Endothelial cell (in vitro differentiated cells): ENCODE results near the gene PTTG2. TPM values are rescaled to one million over a fixed set of nuclear protein-coding genes. Genes with fewer than 3 reads are reported as not detected.

Source experiments
- DNase-seq: peaks from one replicate; pipeline ENCODE4 v3.0.0; 2021; ENCODE audit warnings: low spot score
- H3K27ac Mint-ChIP-seq: one replicate; pipeline ENCODE4 v1.8.0; 2021; ENCODE audit warnings: mixed read lengths, inconsistent platforms; ENCODE audit not compliant: unreplicated experiment
- H3K27me3 Mint-ChIP-seq: one replicate; pipeline ENCODE4 v1.8.0; 2021; ENCODE audit warnings: mild to moderate bottlenecking, moderate library complexity, mixed read lengths, inconsistent platforms; ENCODE audit not compliant: unreplicated experiment
- H3K36me3 Mint-ChIP-seq: one replicate; pipeline ENCODE4 v1.8.0; 2021; ENCODE audit warnings: mild to moderate bottlenecking, low read depth, mixed read lengths, inconsistent platforms; ENCODE audit not compliant: unreplicated experiment
- H3K4me1 Mint-ChIP-seq: one replicate; pipeline ENCODE4 v1.8.0; 2021; ENCODE audit warnings: mild to moderate bottlenecking, mixed read lengths, inconsistent platforms; ENCODE audit not compliant: unreplicated experiment
- H3K4me3 Mint-ChIP-seq: one replicate; pipeline ENCODE4 v1.8.0; 2021; ENCODE audit warnings: mild to moderate bottlenecking, mixed read lengths, inconsistent platforms; ENCODE audit not compliant: unreplicated experiment
- H3K9me3 Mint-ChIP-seq: one replicate; pipeline ENCODE4 v1.8.0; 2021; ENCODE audit warnings: mixed read lengths, inconsistent platforms; ENCODE audit not compliant: unreplicated experiment
- CTCF ChIP-seq: fragments of 200-600 bp; sonication (generic); IDR thresholded peaks from one replicate; pipeline ENCODE4 v1.5.0; 2021; ENCODE audit warnings: antibody characterized with exemption; ENCODE audit not compliant: unreplicated experiment
- total RNA-seq: library from RNA; stranded (reverse); fragmentation: NEBNext Ultra II Directional; extraction: Animal tissue kit (Norgen Biotek cat#: 25700); gene quantifications from one replicate; pipeline ENCODE4 v1.2.1, GENCODE V29; 2021; ENCODE audit not compliant: unreplicated experiment

Gene PTTG2
- total RNA-seq, 1 donor from 2014 or later: not detected

GRCh38 chr4:37924946-37925345, 35.3 kb upstream of the PTTG2 start:
- no peak overlapping the region for H3K4me3 Mint-ChIP-seq
- H3K4me1 Mint-ChIP-seq: no peaks in the 10 kb centered on the region
- H3K27ac Mint-ChIP-seq: no peak overlapping the region

GRCh38 chr4:37927434-37927833, 32.8 kb upstream of the PTTG2 start:
- Mint-ChIP-seq H3K9me3 (no peaks in the 10 kb centered on the region), H3K36me3 (no peaks in the 10 kb centered on the region), H3K27me3 (peaks cover 2% of the 10 kb centered on the region), H3K27ac (no peak overlapping the region), H3K4me1 (no peaks in the 10 kb centered on the region), H3K4me3 (no peak overlapping the region)
- no peak for DNase-seq
- no peak for TF ChIP-seq CTCF

More at GRCh38 chr4:37924946-37925345, 35.3 kb upstream of the PTTG2 start:
- H3K9me3 Mint-ChIP-seq: no peaks in the 10 kb centered on the region
- DNase-seq: no peak
- H3K27me3 Mint-ChIP-seq: no peaks in the 10 kb centered on the region
- H3K36me3 Mint-ChIP-seq: no peaks in the 10 kb centered on the region
- no peak for TF ChIP-seq CTCF

GRCh38 chr4:37928426-37929416, 31.5 kb upstream of the PTTG2 start:
- no peak for DNase-seq
- H3K4me3 Mint-ChIP-seq: no peak overlapping the region
- no peaks in the 10 kb centered on the region for H3K36me3 Mint-ChIP-seq
- no peak overlapping the region for H3K27ac Mint-ChIP-seq
- peaks cover 3% of the 10 kb centered on the region for H3K27me3 Mint-ChIP-seq
- H3K9me3 Mint-ChIP-seq: no peaks in the 10 kb centered on the region
- no peaks in the 10 kb centered on the region for H3K4me1 Mint-ChIP-seq
- no peak for TF ChIP-seq CTCF

GRCh38 chr4:37934096-37934495, 26.1 kb upstream of the PTTG2 start:
- no peak for TF ChIP-seq CTCF
- Mint-ChIP-seq H3K27me3 (peaks cover 6% of the 10 kb centered on the region), H3K4me1 (no peaks in the 10 kb centered on the region), H3K9me3 (no peaks in the 10 kb centered on the region), H3K36me3 (peaks cover 4% of the 10 kb centered on the region), H3K27ac (no peak overlapping the region), H3K4me3 (no peak overlapping the region)
- no peak for DNase-seq

GRCh38 chr4:37934609-37935008, 25.6 kb upstream of the PTTG2 start:
- H3K4me1 Mint-ChIP-seq: no peaks in the 10 kb centered on the region
- peaks cover 6% of the 10 kb centered on the region for H3K27me3 Mint-ChIP-seq
- H3K9me3 Mint-ChIP-seq: no peaks in the 10 kb centered on the region
- no peak overlapping the region for H3K4me3 Mint-ChIP-seq
- H3K27ac Mint-ChIP-seq: no peak overlapping the region
- TF ChIP-seq CTCF: no peak
- H3K36me3 Mint-ChIP-seq: peaks cover 4% of the 10 kb centered on the region
- no peak for DNase-seq
